GOT3 (cell line): ENCODE results near the gene SVIP.

Experiments
- DNase-seq: peaks from one replicate; lab custom pipeline; 2025; ENCODE audit warnings: mixed read lengths; lab: John Stamatoyannopoulos, UW

The SVIP gene

DNA sequence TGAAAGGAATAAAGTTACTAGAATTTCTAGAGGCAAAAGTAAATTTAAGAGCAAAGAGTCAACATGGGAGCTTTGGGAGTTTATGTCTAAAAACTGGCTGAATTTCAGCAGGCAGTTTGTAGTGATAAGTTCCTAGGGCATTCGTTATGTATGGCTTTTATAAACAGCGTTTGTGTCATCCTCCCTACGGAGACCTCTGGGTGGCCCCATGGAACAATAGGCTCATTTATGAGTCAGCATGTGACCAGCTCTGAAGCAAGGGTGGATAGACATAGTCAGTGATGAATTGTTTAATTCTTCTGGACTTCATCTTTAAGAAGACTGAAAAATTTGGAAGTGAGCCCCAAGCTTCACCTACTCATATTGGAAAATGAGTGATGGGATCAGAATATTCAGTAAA, 37.1 kb downstream of the SVIP start:
- DNase-seq: no peak

DNA sequence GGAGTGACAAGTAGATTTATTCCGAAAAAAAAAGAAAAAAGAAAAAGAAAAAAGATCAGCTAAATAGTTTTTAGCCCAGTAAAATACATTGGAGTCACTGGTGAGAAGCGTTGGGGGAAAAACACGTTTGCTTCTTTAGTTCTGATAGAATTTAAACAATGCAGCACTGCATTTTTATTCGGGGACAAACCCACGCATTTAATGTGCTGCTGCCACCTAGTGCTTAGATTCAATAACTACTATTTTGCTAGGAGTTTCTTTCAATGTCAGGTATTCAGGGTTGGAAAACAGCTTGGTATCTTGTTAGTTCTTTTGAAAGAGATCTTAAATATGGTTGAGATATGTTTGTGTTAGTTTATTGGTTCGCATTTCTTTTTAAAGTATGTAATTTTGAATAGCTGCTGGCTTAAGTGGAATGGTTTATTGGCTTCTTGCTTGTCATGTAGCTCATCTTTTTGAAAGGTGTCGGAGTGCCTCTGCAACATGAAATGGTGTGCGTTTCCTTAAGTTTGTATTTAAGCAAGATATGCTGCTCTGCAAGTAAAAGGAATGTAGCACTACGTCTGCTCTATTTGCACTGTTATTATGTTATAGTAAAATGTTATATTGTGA, 41.9 kb downstream of the SVIP start:
- no peak for DNase-seq

DNA sequence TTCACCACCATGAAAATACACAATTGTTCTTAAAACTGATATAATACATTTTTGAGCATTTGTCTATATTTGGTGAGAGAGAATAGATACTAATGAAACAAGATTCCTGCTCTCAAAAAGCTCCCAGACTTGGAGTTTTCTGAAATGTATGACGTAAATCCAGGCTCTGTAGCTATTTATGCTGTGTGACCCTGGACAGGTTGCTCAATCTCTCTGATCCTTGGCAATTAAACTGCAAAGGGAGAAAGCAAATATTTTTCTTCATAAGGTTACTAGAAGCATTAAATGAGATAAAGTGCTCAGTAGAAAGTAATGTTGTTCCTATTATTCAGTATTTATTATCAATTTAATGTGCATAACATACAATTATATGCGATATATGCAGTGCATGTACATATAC, 42.5 kb downstream of the SVIP start:
- no peak for DNase-seq

DNA sequence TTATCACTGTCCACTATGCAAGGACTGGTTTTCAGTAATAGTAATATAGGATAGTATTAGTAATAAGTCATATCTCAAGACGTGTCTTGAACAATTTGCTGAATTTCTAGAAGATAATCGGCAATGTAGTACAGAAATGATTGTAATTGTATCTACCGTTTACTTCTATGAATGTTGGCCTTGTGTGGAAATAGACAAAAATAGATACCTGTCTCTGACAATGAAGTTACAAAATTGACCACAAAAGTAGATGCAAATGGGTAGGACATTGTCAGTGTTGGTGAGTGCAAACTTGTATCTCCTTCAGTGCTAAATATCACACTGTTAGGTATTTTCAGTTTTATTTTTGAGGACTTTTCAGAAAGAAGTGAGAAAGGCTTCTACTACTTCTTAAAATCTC, 43.1 kb downstream of the SVIP start:
- DNase-seq: no peak

DNA sequence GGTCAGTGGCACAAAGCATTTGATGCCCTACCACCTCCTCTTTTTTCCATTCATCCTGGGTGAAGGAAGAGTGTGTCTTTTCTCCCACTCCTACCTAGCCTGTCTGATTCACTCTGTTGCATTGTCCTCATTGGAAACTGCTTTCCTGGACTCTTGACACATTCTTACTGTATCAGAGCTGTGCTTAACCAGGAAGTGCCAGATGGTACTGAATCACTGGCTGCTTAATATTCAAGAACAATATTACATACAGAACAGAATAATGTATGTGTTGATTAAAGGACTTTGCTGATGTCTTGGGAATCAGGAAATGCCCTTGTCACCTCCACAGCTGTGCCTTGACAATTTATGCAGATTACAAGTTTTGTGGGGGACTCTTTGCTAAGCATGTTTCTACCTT, 44.4 kb downstream of the SVIP start:
- no peak for DNase-seq

DNA sequence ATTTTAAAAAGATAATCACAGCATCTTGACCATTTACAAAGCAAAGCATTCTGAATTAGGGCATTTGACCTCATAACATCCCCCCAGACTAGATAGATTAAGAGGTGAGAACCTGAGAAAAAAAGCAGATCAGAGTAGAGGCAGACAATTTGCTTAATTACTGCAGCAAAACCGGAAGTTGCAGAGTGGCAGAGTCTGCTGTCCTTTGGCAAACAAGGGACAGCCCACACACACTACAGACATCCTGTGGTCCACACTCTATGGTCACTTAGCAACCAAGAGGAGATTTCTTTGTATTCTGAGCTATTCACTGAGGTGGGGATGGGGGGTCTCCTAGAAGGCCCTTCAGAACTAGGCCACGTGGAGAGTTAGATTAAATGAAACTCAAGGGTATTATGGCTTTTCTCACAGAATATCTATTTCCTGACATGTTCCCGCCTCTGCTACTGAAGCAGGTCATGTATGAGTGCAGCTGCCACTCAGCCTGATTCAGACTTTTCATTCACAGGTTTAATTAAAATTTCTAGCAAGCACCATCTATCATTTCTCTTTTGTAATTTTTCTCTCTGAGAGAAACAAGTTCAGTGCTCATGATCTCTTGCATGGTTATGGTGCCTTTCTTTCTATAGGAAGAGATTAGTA, 48.5 kb downstream of the SVIP start:
- DNase-seq: no peak

DNA sequence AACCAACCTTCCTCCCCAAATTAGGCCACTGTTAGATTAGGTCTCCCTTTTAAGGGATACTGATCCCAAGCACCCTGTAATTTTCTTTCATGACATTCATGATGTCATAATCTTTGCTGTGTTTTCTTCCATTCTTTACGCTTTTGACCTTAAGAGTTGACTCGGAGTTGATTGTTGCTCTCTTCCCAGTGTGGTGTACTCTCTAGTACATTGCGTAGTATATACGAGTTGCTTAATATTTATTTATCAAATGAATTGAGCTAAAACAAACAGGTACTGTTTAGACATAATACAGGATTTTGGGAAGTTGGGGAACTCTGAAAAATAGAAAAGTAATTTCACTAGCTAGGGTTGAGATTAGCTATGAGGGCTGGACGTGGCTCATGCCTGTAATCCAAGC, 49.8 kb downstream of the SVIP start:
- DNase-seq: no peak

DNA sequence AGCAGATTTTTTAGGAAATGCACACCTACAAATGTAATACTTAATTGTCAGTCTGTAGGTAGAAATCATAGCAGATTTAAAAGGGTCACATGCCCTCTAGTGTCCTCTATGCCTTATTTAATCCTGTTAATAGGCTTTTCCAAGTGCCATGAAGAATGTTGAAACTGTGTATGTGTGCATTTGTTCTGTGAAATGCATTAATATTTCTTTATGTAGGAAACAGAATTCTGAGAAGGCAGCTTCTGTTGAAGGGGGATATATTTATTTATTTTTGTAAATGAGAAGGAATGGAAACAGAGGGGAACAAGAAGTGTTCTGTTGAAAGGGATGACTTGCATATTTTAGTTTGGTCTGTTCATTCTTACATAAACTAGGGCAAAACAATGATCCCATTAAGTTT, 51.0 kb downstream of the SVIP start:
- DNase-seq: no peak

DNA sequence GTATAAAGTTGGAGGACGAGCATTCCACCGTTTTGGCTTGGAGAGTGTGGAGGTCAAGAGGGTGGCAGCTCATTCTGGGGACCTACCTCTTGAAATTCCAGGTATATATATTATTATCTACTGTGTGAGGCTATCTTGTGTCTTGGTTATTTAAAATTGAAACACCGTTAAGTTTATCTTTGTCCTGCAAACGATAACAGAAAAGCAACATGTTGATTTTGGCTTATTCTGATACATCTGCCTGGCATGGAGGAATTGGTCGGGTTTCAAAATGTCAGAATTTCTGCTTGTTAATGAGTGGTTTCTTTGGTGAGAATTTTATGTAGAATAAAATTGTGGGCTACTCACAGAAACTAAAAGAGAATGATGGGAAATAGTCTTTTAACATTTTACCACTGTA, 54.4 kb downstream of the SVIP start:
- no peak for DNase-seq

DNA sequence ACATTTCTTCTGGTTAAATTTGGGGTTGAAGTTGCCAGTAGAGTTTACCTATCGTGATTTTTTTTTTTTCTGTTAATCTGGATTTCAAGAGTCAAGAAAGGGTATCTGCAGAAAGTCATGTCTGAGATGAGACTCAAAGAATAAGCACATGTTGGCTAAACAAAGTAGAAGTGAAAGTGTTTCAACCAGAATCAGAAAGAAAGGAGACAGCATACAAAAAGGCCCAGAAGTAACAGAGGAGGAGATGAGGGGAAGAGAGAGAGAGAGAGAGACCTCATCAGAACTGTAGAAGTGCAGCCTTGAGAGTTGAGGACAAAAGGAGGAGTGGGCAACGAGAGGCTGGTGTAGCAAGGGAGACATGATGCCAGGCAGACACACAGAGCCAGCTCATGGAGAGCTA, 54.9 kb downstream of the SVIP start:
- no peak for DNase-seq

DNA sequence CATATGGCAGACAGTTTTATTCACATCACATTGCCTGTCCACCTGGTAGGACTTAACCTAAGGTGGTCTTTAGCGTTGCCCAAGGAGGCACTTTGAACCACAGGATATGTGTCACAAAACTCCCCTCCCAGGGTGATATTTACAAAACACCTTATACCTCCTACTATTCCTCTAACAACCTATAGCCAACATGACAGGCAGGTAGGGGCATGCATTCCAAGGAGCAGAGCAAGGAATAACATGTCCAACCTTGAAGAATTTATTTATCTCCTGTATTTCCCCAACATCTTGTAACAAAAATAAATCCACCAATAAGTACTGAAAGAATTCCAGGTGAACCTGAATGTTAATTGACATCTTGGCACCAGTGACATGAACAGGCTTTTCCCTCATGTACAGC, 60.5 kb downstream of the SVIP start:
- DNase-seq: no peak
